Epithelial cell of esophagus (primary cell): ENCODE results near the gene MIAT.
"Not testable (repeated sequence)": the region's sequence is repeated elsewhere in the genome, so short reads cannot be mapped to it uniquely, and the experiment has no call there.

Source experiments
- DNase-seq: peaks from one replicate; pipeline ENCODE4 v3.0.0; 2010; ENCODE audit warnings: low read depth
- H3K4me3 ChIP-seq: 2 replicates; pipeline ENCODE4 v1.5.1; 2011; ENCODE audit warnings: mild to moderate bottlenecking, low read length, control low read depth
- TF ChIP-seq, protein P1 (sequence below): IDR thresholded peaks from 2 replicates; pipeline ENCODE4 v1.5.1; 2011; ENCODE audit warnings: low read depth, mild to moderate bottlenecking, low read length, control low read depth, inconsistent platforms; ENCODE audit not compliant: insufficient read depth; ENCODE audit errors: missing control alignments

The MIAT gene

GRCh38 chr22:26656891-26657851 is at the start of gene MIAT:
TSS of gene MIAT (plus strand) at chr22:26657588.
- peak; percentile 21 for DNase-seq
- no peak within 1 kb of the TSS for H3K4me3 ChIP-seq
- TF ChIP-seq, protein P1, sequence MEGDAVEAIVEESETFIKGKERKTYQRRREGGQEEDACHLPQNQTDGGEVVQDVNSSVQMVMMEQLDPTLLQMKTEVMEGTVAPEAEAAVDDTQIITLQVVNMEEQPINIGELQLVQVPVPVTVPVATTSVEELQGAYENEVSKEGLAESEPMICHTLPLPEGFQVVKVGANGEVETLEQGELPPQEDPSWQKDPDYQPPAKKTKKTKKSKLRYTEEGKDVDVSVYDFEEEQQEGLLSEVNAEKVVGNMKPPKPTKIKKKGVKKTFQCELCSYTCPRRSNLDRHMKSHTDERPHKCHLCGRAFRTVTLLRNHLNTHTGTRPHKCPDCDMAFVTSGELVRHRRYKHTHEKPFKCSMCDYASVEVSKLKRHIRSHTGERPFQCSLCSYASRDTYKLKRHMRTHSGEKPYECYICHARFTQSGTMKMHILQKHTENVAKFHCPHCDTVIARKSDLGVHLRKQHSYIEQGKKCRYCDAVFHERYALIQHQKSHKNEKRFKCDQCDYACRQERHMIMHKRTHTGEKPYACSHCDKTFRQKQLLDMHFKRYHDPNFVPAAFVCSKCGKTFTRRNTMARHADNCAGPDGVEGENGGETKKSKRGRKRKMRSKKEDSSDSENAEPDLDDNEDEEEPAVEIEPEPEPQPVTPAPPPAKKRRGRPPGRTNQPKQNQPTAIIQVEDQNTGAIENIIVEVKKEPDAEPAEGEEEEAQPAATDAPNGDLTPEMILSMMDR: no peak

- H3K4me3 ChIP-seq: no peak overlapping the region
- no peak for DNase-seq
- TF ChIP-seq, protein P1: no peak
Observed at GRCh38 chr22:26608129-26608528, 49.3 kb upstream of the MIAT start.

- TF ChIP-seq, protein P1: no peak
- no peak overlapping the region for H3K4me3 ChIP-seq
- no peak for DNase-seq
Observed at GRCh38 chr22:26609287-26609686, 48.1 kb upstream of the MIAT start.

GRCh38 chr22:26610072-26610958 is 47.1 kb upstream of the MIAT start:
- TF ChIP-seq, protein P1: no peak
- DNase-seq: peak; percentile 64
- H3K4me3 ChIP-seq: no peak overlapping the region

- DNase-seq: no peak
- H3K4me3 ChIP-seq: no peak overlapping the region
- TF ChIP-seq, protein P1: no peak
Observed at GRCh38 chr22:26610996-26611395, 46.4 kb upstream of the MIAT start.

DNA sequence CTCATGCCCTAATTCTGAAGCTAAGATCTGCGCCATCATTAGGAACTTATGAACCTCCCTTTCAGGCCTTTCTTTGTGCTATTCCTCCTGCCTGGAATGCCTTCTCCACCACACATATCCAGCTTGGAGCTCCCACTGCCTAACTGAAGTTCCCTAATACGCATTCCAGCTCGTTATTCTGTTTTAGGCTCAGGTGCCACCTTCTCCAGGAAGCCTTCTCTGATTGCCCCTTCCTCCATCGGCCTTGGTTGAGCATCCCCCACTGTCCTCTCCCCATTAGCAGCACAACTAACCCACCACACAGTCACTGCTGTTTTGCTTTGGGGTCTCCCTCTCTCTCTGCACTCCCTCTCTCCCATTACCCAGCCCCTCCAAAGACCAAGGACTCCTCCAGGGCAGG is 44.7 kb upstream of the MIAT start:
- TF ChIP-seq, protein P1: no peak
- no peak for DNase-seq
- H3K4me3 ChIP-seq: no peak overlapping the region

- not testable (repeated sequence) for H3K4me3 ChIP-seq, DNase-seq
Observed at GRCh38 chr22:26613753-26614152, 43.6 kb upstream of the MIAT start.
